ENCODE results near the gene SPSB3.

DNA sequence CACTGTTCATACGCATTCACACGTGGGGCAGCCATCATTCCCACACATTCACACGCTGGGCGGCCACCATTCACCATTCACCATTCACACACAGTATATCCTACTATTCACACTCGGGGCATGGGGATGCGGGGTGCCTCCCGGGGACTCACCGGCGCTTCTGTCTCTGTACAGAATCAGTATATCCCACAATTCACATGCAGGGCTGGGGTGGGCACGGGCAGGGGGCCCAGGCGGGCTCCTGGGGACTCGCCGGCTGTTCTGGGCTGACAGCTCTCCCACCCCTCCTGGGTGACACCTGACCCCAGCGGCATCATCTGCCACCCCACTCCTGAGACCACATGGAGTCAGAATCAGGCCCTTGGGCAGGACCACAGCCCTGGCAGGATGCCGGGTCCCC, 20.6 kb downstream of the SPSB3 start:
- TF ChIP-seq FOXP2 (optimal IDR thresholded peaks at IDR 0.05; ENCODE audit: borderline replicate concordance, extremely low read depth, extremely low read length, insufficient read depth) (no peak), TAF1 (IDR thresholded peaks at IDR 0.05; ENCODE audit: borderline replicate concordance, insufficient read depth, low read length) (no peak), SIN3A (IDR thresholded peaks at IDR 0.05; ENCODE audit: borderline replicate concordance, insufficient read depth, low read length) (no peak)
- TF ChIP-seq, protein P1, sequence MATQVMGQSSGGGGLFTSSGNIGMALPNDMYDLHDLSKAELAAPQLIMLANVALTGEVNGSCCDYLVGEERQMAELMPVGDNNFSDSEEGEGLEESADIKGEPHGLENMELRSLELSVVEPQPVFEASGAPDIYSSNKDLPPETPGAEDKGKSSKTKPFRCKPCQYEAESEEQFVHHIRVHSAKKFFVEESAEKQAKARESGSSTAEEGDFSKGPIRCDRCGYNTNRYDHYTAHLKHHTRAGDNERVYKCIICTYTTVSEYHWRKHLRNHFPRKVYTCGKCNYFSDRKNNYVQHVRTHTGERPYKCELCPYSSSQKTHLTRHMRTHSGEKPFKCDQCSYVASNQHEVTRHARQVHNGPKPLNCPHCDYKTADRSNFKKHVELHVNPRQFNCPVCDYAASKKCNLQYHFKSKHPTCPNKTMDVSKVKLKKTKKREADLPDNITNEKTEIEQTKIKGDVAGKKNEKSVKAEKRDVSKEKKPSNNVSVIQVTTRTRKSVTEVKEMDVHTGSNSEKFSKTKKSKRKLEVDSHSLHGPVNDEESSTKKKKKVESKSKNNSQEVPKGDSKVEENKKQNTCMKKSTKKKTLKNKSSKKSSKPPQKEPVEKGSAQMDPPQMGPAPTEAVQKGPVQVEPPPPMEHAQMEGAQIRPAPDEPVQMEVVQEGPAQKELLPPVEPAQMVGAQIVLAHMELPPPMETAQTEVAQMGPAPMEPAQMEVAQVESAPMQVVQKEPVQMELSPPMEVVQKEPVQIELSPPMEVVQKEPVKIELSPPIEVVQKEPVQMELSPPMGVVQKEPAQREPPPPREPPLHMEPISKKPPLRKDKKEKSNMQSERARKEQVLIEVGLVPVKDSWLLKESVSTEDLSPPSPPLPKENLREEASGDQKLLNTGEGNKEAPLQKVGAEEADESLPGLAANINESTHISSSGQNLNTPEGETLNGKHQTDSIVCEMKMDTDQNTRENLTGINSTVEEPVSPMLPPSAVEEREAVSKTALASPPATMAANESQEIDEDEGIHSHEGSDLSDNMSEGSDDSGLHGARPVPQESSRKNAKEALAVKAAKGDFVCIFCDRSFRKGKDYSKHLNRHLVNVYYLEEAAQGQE (IDR thresholded peaks at IDR 0.05; ENCODE audit: insufficient read depth in 1 of 2, low read depth in 2 of 2, low read length in 2 of 2), result no peak
